Calu3 (cell line): Measurements from ENCODE around the gene TMTC2. TPM values are rescaled to one million over a fixed set of nuclear protein-coding genes. Genes with fewer than 3 reads are reported as not detected.

Source experiments
- BruUV-seq: library from RNA; stranded (reverse); fragments of 400-500 nt; replicated peaks from 2 replicates; lab custom pipeline; 2021; lab: Mats Ljungman, UMichigan
- CTCF ChIA-PET: fragments of 300-600 bp; sonication (Branson Sonifier 250); formaldehyde crosslinking; loops from one replicate; lab custom pipeline; 2022; ENCODE audit warnings: antibody characterized with exemption; lab: Charles Lee
- DNase-seq: peaks from one replicate; pipeline ENCODE4 v3.0.0; 2022
- H3K27ac Mint-ChIP-seq: one replicate; pipeline ENCODE4 v1.8.0; 2022; ENCODE audit warnings: mixed read lengths; ENCODE audit not compliant: unreplicated experiment
- H3K27me3 Mint-ChIP-seq: one replicate; pipeline ENCODE4 v1.8.0; 2022; ENCODE audit warnings: mixed read lengths; ENCODE audit not compliant: unreplicated experiment
- H3K36me3 Mint-ChIP-seq: one replicate; pipeline ENCODE4 v1.8.0; 2022; ENCODE audit warnings: mild to moderate bottlenecking, moderate library complexity, mixed read lengths; ENCODE audit not compliant: insufficient read depth, unreplicated experiment
- H3K4me1 Mint-ChIP-seq: one replicate; pipeline ENCODE4 v1.8.0; 2022; ENCODE audit warnings: mild to moderate bottlenecking, low read depth, mixed read lengths; ENCODE audit not compliant: unreplicated experiment
- H3K4me3 Mint-ChIP-seq: one replicate; pipeline ENCODE4 v1.8.0; 2022; ENCODE audit warnings: mild to moderate bottlenecking, low read depth, moderate library complexity, mixed read lengths; ENCODE audit not compliant: unreplicated experiment
- H3K9me3 Mint-ChIP-seq: one replicate; pipeline ENCODE4 v1.8.0; 2022; ENCODE audit warnings: low read depth, mixed read lengths; ENCODE audit not compliant: unreplicated experiment
- CTCF ChIP-seq: fragments of 200-600 bp; IDR thresholded peaks from one replicate; pipeline ENCODE4 v1.8.0; 2022; ENCODE audit warnings: antibody characterized with exemption; ENCODE audit not compliant: unreplicated experiment
- intact Hi-C: fragments of 100-400 bp; cut with micrococcal nuclease; formaldehyde crosslinking; loops from one replicate; pipeline ENCODE4 v1.10.0; 2022; ENCODE audit not compliant: unreplicated experiment
- total RNA-seq: library from RNA; stranded (reverse); gene quantifications from 2 replicates; pipeline ENCODE4 v1.2.3, GENCODE V29; 2022

The TMTC2 gene
- total RNA-seq, 1 experiment from 2014 or later = 31.2 TPM

- no peak overlapping the region for H3K4me3 Mint-ChIP-seq
- H3K9me3 Mint-ChIP-seq = peaks cover 8% of the 10 kb centered on the region
- CTCF ChIA-PET = no interaction called here
- no peaks in the 10 kb centered on the region for H3K27me3 Mint-ChIP-seq
- no TSS peak for BruUV-seq
- no peak for TF ChIP-seq CTCF
- intact Hi-C loops = no loop called here
- DNase-seq = no peak
- no peaks in the 10 kb centered on the region for H3K36me3 Mint-ChIP-seq
- H3K27ac Mint-ChIP-seq = no peak overlapping the region
- H3K4me1 Mint-ChIP-seq = no peaks in the 10 kb centered on the region
These were observed 387.7 kb downstream of the TMTC2 start for GRCh38 chr12:83074358-83074894.

GRCh38 chr12:83075471-83075870 is 388.8 kb downstream of the TMTC2 start:
- Mint-ChIP-seq H3K9me3 (peaks cover 8% of the 10 kb centered on the region), H3K27me3 (no peaks in the 10 kb centered on the region), H3K27ac (no peak overlapping the region), H3K36me3 (no peaks in the 10 kb centered on the region), H3K4me3 (no peak overlapping the region), H3K4me1 (no peaks in the 10 kb centered on the region)
- no peak for DNase-seq
- intact Hi-C loops = no loop called here
- CTCF ChIA-PET = no interaction called here
- no TSS peak for BruUV-seq
- no peak for TF ChIP-seq CTCF

GRCh38 chr12:83077041-83077440 is 390.3 kb downstream of the TMTC2 start:
- CTCF ChIA-PET = no interaction called here
- H3K9me3 Mint-ChIP-seq = peaks cover 3% of the 10 kb centered on the region
- H3K4me3 Mint-ChIP-seq = no peak overlapping the region
- intact Hi-C loops = no loop called here
- no TSS peak for BruUV-seq
- no peaks in the 10 kb centered on the region for H3K4me1 Mint-ChIP-seq
- DNase-seq = no peak
- H3K27me3 Mint-ChIP-seq = no peaks in the 10 kb centered on the region
- TF ChIP-seq CTCF = no peak
- no peak overlapping the region for H3K27ac Mint-ChIP-seq
- no peaks in the 10 kb centered on the region for H3K36me3 Mint-ChIP-seq

GRCh38 chr12:83082690-83083276 is 396.1 kb downstream of the TMTC2 start:
- DNase-seq = no peak
- CTCF ChIA-PET = no interaction called here
- Mint-ChIP-seq H3K27ac (no peak overlapping the region), H3K36me3 (no peaks in the 10 kb centered on the region), H3K4me1 (no peaks in the 10 kb centered on the region), H3K4me3 (no peak overlapping the region), H3K9me3 (no peaks in the 10 kb centered on the region), H3K27me3 (no peaks in the 10 kb centered on the region)
- BruUV-seq = no TSS peak
- TF ChIP-seq CTCF = no peak
- intact Hi-C loops = no loop called here
